ENCODE data around the gene SUV39H1.

- no peak for TF ChIP-seq EZH2phosphoT487 (IDR thresholded peaks at IDR 0.05; ENCODE audit: insufficient read depth, low read depth)
- TF ChIP-seq EZH2 (IDR thresholded peaks at IDR 0.05; ENCODE audit: insufficient read depth, poor library complexity, severe bottlenecking), result no peak
These were observed 1.8 kb downstream of the SUV39H1 start for GRCh38 chrX:48698306-48698705.
